Mesendoderm (in vitro differentiated cells): Measurements from ENCODE around the gene NR5A2.
"Not testable (repeated sequence)": the region's sequence is repeated elsewhere in the genome, so short reads cannot be mapped to it uniquely, and the experiment has no call there.

Source experiments
- DNase-seq: peaks from one replicate; pipeline ENCODE4 v3.0.0; 2013
- H2AK5ac ChIP-seq: 2 replicates; pipeline ENCODE4 v1.6.1; 2013; ENCODE audit warnings: low read length, inconsistent platforms
- H2BK120ac ChIP-seq: 2 replicates; pipeline ENCODE4 v1.6.1; 2013; ENCODE audit warnings: low read depth, mild to moderate bottlenecking, low read length, moderate library complexity, mixed read lengths
- H2BK15ac ChIP-seq: replicated peaks from 2 replicates; pipeline ENCODE4 v1.6.1; 2013; ENCODE audit warnings: low read depth, mild to moderate bottlenecking, moderate library complexity
- H2BK5ac ChIP-seq: 2 replicates; pipeline ENCODE4 v1.6.1; 2013; ENCODE audit warnings: low read length, inconsistent platforms
- H3K18ac ChIP-seq: 2 replicates; pipeline ENCODE4 v1.6.1; 2013; ENCODE audit warnings: mild to moderate bottlenecking, low read length, mixed read lengths
- H3K23ac ChIP-seq: one replicate; pipeline ENCODE4 v1.6.1; 2013; ENCODE audit warnings: low read length
- H3K27ac ChIP-seq: 2 replicates; pipeline ENCODE4 v1.5.1; 2013; ENCODE audit warnings: low read depth, mild to moderate bottlenecking, inconsistent platforms, low read length, moderate library complexity
- H3K27me3 ChIP-seq: 2 replicates; pipeline ENCODE4 v1.6.1; 2013; ENCODE audit warnings: low read length, control low read depth, mild to moderate bottlenecking, inconsistent platforms; ENCODE audit not compliant: insufficient read depth, poor library complexity
- H3K36me3 ChIP-seq: 2 replicates; pipeline ENCODE4 v1.6.1; 2013; ENCODE audit warnings: low read length, inconsistent platforms; ENCODE audit not compliant: control insufficient read depth, insufficient read depth
- H3K4ac ChIP-seq: one replicate; pipeline ENCODE4 v1.6.1; 2013; ENCODE audit warnings: low read depth, mild to moderate bottlenecking, low read length, moderate library complexity
- H3K4me1 ChIP-seq: 2 replicates; pipeline ENCODE4 v1.6.1; 2013; ENCODE audit warnings: low read depth, low read length, inconsistent platforms; ENCODE audit not compliant: control insufficient read depth
- H3K4me2 ChIP-seq: 2 replicates; pipeline ENCODE4 v1.6.1; 2013; ENCODE audit warnings: low read length
- H3K4me3 ChIP-seq: 2 replicates; pipeline ENCODE4 v1.5.1; 2013; ENCODE audit warnings: mild to moderate bottlenecking, low read length
- H3K56ac ChIP-seq: one replicate; pipeline ENCODE4 v1.6.1; 2013; ENCODE audit warnings: low read length
- H3K79me1 ChIP-seq: 2 replicates; pipeline ENCODE4 v1.6.1; 2013; ENCODE audit warnings: low read length, inconsistent platforms
- H3K79me2 ChIP-seq: 2 replicates; pipeline ENCODE4 v1.6.1; 2013; ENCODE audit warnings: mild to moderate bottlenecking, low read length; ENCODE audit not compliant: control insufficient read depth, insufficient read depth
- H3K9ac ChIP-seq: 2 replicates; pipeline ENCODE4 v1.6.1; 2013; ENCODE audit warnings: low read length, inconsistent platforms
- H4K5ac ChIP-seq: one replicate; pipeline ENCODE4 v1.6.1; 2013; ENCODE audit warnings: low read length
- H4K8ac ChIP-seq: one replicate; pipeline ENCODE4 v1.6.1; 2013; ENCODE audit warnings: low read depth, mild to moderate bottlenecking, control low read depth, low read length, moderate library complexity
- WGBS: extraction: QIAGEN DNeasy Blood & Tissue Kit; methylation state at CpG from one replicate; pipeline ENCODE4 v1.1.7; 2013; ENCODE audit warnings: low lambda C conversion rate, missing lambda C conversion rate; ENCODE audit not compliant: insufficient coverage; ENCODE audit errors: extremely low coverage; 5-methylcytosine and 5-hydroxymethylcytosine counted together

The NR5A2 gene

DNA sequence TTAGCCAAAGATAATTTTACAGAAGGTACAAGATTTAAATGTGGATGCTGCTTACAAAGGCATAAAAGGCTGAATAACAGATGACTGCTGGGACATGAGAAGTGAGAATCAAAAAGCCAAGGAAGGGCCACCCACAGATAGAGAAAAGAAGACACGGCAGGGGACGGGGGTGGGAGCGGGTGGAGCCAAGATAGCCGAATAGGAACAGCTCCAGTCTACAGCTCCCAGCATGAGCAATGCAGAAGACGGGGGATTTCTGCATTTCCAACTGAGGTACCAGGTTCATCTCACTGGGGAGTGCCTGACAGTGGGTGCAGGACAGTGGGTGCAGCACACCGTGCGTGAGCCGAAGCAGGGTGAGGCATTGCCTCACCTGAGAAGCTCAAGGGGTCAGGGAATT, 157.7 kb downstream of the NR5A2 start:
- WGBS = no CpG with 5 or more reads among the region's 8 CpGs
- H2AK5ac ChIP-seq, DNase-seq, H3K4me3 ChIP-seq, H4K5ac ChIP-seq, H3K79me2 ChIP-seq, H3K56ac ChIP-seq, H2BK120ac ChIP-seq, H3K27ac ChIP-seq, H3K18ac ChIP-seq, H3K79me1 ChIP-seq, H3K36me3 ChIP-seq, H3K4me1 ChIP-seq, H4K8ac ChIP-seq, H2BK15ac ChIP-seq, H3K23ac ChIP-seq, H3K4me2 ChIP-seq, H3K27me3 ChIP-seq, H3K4ac ChIP-seq, H3K9ac ChIP-seq, H2BK5ac ChIP-seq: not testable (repeated sequence)

DNA sequence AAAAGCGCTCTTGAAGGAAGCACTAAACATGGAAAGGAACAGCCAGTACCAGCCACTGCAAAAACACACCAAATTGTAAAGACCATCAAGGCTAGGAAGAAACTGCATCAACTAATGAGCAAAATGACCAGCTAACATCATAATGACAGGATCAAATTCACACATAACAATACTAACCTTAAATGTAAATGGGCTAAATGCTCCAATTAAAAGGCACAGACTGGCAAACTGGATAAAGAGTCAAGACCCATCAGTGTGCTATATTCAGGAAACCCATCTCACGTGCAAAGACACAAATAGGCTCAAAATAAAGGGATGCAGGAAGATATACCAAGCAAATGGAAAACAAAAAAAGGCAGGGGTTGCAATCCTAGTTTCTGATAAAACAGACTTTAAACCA, 159.8 kb downstream of the NR5A2 start:
- not testable (repeated sequence) for H3K27me3 ChIP-seq, H3K18ac ChIP-seq, H3K27ac ChIP-seq, H4K8ac ChIP-seq, H3K79me2 ChIP-seq, H3K36me3 ChIP-seq, H3K79me1 ChIP-seq, H4K5ac ChIP-seq, H2BK15ac ChIP-seq, H2BK5ac ChIP-seq, H2AK5ac ChIP-seq, H3K9ac ChIP-seq, H3K4me3 ChIP-seq, H2BK120ac ChIP-seq, H3K23ac ChIP-seq, H3K56ac ChIP-seq, H3K4ac ChIP-seq, H3K4me2 ChIP-seq, DNase-seq, H3K4me1 ChIP-seq
- no CpG with 5 or more reads among the region's 2 CpGs for WGBS

DNA sequence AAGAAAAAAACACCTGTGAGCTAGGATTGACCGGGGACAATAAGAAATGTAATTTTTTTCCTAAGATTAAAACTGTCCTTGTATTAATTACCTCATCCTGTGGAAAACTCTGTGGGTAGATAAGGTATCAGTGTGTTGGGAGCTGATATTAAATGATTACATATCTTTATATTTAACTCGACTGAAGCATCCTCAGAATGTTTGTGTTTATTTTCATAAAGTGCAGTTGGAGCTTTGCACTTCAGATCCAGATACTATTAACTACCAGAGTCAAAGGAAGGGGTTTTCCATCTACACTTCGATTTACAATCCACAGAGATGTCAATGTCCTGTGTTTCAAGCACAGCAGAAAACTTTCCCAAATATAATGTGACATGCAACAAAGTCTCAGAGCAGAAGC, 164.5 kb downstream of the NR5A2 start:
- no peak overlapping the region for H3K4me2 ChIP-seq
- no peak overlapping the region for H3K4me3 ChIP-seq
- no peaks in the 10 kb centered on the region for H3K36me3 ChIP-seq
- H3K4me1 ChIP-seq = no peaks in the 10 kb centered on the region
- H3K27me3 ChIP-seq = no peaks in the 10 kb centered on the region
- H4K8ac ChIP-seq = no peak overlapping the region
- H2AK5ac ChIP-seq = no peak overlapping the region
- no CpG with 5 or more reads among the region's 3 CpGs for WGBS
- H2BK120ac ChIP-seq = no peak overlapping the region
- no peak overlapping the region for H4K5ac ChIP-seq
- H3K23ac ChIP-seq = no peak overlapping the region
- H3K56ac ChIP-seq = no peak overlapping the region
- no peak overlapping the region for H3K27ac ChIP-seq
- H2BK5ac ChIP-seq = no peak overlapping the region
- H3K79me1 ChIP-seq = no peaks in the 10 kb centered on the region
- H3K18ac ChIP-seq = no peak overlapping the region
- H3K4ac ChIP-seq = no peak overlapping the region
- H3K79me2 ChIP-seq = no peaks in the 10 kb centered on the region
- DNase-seq = no peak
- no peak overlapping the region for H3K9ac ChIP-seq
- H2BK15ac ChIP-seq = no peak overlapping the region

- WGBS = no CpG with 5 or more reads among the region's 8 CpGs
- Histone ChIP-seq H3K27me3 (no peaks in the 10 kb centered on the region), H2BK5ac (no peak overlapping the region), H4K8ac (no peak overlapping the region), H3K36me3 (no peaks in the 10 kb centered on the region), H3K23ac (no peak overlapping the region), H3K27ac (no peak overlapping the region), H3K4me2 (no peak overlapping the region), H3K4me3 (no peak overlapping the region), H3K79me2 (no peaks in the 10 kb centered on the region), H3K18ac (no peak overlapping the region), H3K56ac (no peak overlapping the region), H2BK120ac (no peak overlapping the region), H3K4me1 (no peaks in the 10 kb centered on the region), H4K5ac (no peak overlapping the region), H2AK5ac (no peak overlapping the region), H3K9ac (no peak overlapping the region), H3K79me1 (no peaks in the 10 kb centered on the region), H2BK15ac (no peak overlapping the region), H3K4ac (no peak overlapping the region)
- DNase-seq = no peak
Measured at GRCh38 chr1:200194477-200194876, 167.0 kb downstream of the NR5A2 start.

DNA sequence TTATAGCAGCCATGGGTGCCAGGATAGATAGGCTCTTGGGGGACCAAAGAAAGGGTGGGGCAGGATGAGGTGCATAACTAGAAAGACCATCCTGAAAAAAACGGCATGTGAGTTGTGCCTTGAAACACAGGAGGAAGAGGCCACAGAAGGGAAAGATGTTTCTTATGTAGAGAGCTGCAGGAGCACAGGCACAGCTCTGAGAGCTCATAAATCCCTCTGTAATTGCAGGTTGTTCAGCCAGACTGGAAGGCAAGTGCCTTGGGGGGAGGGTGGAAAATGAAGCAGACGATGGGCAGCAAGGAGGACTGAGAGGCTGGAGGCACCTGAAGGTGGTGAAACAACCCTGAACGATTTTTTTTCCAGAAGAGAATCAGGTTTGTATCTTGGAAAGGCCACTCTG, 170.7 kb downstream of the NR5A2 start:
- Histone ChIP-seq H3K36me3 (no peaks in the 10 kb centered on the region), H4K8ac (no peak overlapping the region), H3K4me1 (no peaks in the 10 kb centered on the region), H3K9ac (no peak overlapping the region), H3K56ac (no peak overlapping the region), H2BK15ac (no peak overlapping the region), H3K27ac (no peak overlapping the region), H3K4me2 (no peak overlapping the region), H3K79me1 (no peaks in the 10 kb centered on the region), H3K4me3 (no peak overlapping the region), H3K18ac (no peak overlapping the region), H4K5ac (no peak overlapping the region), H2BK120ac (no peak overlapping the region), H3K27me3 (no peaks in the 10 kb centered on the region), H3K79me2 (no peaks in the 10 kb centered on the region), H3K23ac (no peak overlapping the region), H2AK5ac (no peak overlapping the region), H2BK5ac (no peak overlapping the region), H3K4ac (no peak overlapping the region)
- WGBS = no CpG with 5 or more reads among the region's 3 CpGs
- no peak for DNase-seq

GRCh38 chr1:200205216-200205995, 177.9 kb downstream of the NR5A2 start:
- Histone ChIP-seq H4K8ac (no peak overlapping the region), H3K4me2 (no peak overlapping the region), H3K4me3 (no peak overlapping the region), H3K27me3 (no peaks in the 10 kb centered on the region), H3K9ac (no peak overlapping the region), H3K79me2 (no peaks in the 10 kb centered on the region), H3K23ac (no peak overlapping the region), H4K5ac (no peak overlapping the region), H3K18ac (no peak overlapping the region), H3K27ac (no peak overlapping the region), H3K36me3 (no peaks in the 10 kb centered on the region), H2BK5ac (no peak overlapping the region), H2BK120ac (no peak overlapping the region), H2BK15ac (no peak overlapping the region), H3K56ac (no peak overlapping the region), H3K4ac (no peak overlapping the region), H3K4me1 (no peaks in the 10 kb centered on the region), H3K79me1 (no peaks in the 10 kb centered on the region), H2AK5ac (no peak overlapping the region)
- WGBS = no CpG with 5 or more reads among the region's 5 CpGs
- DNase-seq = no peak
